NCI-H2081 (cell line): Measurements from ENCODE around the gene FAT4.

Experiments used
- DNase-seq, 2 experiments: peaks; one replicate each; lab custom pipeline; 2025; lab: John Stamatoyannopoulos, UW

FAT4 gene, protein sequence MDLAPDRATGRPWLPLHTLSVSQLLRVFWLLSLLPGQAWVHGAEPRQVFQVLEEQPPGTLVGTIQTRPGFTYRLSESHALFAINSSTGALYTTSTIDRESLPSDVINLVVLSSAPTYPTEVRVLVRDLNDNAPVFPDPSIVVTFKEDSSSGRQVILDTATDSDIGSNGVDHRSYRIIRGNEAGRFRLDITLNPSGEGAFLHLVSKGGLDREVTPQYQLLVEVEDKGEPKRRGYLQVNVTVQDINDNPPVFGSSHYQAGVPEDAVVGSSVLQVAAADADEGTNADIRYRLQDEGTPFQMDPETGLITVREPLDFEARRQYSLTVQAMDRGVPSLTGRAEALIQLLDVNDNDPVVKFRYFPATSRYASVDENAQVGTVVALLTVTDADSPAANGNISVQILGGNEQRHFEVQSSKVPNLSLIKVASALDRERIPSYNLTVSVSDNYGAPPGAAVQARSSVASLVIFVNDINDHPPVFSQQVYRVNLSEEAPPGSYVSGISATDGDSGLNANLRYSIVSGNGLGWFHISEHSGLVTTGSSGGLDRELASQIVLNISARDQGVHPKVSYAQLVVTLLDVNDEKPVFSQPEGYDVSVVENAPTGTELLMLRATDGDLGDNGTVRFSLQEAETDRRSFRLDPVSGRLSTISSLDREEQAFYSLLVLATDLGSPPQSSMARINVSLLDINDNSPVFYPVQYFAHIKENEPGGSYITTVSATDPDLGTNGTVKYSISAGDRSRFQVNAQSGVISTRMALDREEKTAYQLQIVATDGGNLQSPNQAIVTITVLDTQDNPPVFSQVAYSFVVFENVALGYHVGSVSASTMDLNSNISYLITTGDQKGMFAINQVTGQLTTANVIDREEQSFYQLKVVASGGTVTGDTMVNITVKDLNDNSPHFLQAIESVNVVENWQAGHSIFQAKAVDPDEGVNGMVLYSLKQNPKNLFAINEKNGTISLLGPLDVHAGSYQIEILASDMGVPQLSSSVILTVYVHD (N-terminal part only)

DNA sequence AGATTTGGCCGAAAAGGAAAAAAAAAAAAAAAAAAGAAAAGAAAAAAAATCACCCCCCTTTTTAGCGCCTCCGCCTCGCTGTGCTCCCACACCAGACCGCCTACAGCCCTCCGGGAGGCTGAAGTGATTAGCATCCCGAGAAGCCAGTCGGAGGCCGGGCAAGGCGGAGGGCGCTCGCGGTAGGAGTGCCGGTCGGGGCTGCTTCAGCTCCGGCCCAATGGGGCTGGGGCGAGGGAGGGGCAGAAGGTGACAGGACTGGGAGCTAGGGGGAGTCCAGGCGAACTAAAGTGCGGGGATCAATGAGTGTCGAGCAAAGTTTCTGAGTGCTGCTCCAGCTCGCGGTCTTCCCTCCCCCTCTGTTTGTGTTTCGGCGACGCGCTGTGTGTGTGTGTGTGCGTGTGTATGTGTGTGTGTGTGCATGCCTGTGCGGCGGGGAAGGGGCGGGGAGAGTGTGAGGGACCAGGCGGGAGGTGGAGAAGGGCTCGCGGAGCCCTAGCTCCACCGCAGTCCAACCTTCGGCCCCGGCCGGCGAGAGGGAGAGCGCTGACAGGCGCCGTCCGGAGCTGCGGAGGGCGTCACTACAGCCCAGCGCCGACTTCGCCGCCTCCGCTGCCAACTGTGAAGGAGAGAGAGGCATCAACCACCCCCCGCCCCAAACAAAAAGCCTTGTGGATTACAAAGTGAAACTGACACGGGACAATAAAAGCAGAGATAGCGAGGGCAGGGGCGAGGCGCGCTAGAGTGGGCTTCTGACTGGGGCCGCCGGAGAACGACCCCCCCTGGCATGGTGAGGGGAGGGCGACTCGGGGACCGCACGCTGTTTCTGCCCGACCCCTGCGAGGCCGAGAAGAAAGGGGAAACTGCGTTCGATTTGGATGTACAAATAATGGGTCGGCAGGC, at the start of gene FAT4:
Gene FAT4, plus strand, starts transcription at position 280 of the 900 bp plus-strand sequence. CDS start 1,457 bp downstream, outside the sequence.
- DNase-seq: peak; percentile 47 to 68

DNA sequence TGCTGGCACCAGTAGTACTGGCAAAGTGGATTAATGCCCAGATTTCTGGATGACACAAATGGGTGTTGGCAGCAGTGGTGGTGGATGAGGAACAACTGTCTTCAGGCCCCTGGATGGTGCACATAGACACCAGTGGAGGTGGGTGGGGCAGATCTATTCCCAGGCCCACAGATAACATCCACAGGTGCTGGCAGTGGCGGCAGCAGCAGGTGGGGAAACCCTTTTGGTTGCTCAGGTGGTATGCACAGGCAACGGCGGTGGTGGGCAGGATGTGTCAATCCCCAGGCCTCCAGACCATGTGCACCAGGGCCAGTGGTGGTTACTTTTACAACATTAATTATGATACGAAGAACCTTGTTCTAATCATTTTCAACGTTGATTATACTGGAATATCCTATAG, 48.9 kb upstream of the FAT4 start:
- no peak for DNase-seq

DNA sequence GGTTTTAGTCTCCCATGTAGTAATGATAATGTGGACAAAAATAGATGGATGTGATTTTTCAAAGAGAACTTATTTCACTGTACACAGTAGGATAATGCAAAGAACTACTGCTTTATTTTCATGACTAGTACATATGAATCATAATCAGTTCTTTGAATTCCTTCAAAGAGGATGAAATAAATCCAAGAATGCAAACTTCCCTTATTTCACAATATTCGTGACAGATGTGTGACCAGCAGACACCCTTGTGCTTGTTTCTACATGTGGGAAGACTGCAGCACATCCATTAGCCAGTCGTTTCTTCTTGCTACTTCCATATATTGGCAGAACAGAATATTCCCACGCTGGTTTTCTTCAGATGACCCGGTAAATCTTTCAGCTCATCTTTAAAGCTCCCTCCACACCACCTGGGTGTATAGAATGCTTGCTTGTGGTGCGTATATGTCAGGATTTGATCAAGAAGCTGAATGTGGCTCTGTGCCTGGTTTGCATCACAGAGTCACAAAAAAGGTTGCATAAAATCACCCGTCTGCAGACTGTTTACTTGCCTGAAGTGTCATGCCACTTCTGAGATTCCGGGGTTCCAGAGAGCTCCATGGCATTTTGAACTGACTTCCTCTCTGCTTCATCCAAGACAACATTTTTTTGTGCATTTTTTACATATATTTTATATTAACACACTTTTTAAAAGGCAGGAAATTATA, 47.7 kb upstream of the FAT4 start:
- DNase-seq: no peak

DNA sequence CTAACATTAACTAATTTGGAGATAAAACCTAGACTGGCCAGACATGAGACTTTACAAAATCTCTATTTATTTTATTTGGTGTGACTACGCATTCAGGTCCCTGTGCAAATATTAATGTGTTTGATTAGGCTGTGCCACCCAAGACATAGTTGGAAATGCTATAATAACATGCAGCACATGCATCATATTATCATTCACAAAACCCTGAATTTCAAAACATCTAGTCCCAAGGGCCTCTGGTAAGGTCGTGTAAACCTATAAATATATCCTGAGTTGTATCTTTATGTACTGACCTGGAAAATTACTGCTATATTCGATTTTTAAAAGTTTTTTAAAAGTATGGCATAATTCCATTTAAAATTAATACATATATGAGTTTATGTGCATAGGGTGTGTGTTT, 47.1 kb upstream of the FAT4 start:
- DNase-seq: no peak

DNA sequence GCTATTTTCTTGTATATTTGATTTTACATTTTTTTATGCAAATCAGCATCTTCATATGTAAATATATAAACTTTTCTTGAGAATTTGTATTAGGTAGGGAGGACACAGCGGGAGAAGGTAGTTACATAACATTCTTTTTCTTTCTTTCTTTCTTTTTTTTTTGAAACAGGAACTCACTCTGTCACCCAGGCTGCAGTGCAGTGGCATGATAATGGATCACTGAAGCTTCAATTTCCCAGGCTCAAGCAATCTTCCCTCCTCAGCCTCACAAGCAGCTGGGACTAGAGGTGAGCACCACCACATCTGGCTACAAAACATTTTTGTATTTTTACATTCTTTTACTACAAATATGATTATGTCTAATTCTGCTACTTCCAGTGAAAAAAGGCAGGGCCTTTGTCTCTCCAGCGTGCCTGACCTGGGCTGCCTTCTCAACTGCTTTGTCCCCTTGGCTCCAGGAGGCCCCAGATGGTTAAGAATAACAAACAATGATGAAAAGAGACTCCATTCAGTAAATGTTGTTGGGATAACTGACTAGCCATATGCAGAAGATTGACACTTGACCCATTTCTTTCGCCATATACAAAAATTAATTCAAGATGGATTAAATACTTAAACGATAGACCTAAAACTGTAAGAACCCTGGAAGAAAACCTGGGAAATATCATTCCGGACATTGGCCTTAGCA, 46.5 kb upstream of the FAT4 start:
- DNase-seq: no peak

DNA sequence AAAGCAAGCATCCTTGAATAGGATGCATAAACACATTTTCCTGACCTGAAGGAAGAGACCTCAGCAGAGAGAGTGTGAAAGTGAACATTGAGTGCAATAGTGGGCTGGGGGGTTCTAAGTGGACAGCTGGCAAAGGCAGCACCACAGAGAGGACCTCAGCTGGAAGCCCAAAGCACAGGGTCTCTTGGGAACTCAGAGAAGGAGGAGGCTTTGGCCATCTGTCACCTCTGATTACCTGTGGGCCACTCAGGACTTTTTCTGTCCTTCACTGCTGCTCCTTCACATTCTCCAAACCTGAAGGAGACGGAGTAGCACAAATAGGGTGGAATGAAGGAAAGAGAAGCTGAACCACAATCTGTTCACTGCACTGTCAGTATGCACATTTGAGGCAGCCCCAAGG, 37.9 kb upstream of the FAT4 start:
- no peak for DNase-seq

DNA sequence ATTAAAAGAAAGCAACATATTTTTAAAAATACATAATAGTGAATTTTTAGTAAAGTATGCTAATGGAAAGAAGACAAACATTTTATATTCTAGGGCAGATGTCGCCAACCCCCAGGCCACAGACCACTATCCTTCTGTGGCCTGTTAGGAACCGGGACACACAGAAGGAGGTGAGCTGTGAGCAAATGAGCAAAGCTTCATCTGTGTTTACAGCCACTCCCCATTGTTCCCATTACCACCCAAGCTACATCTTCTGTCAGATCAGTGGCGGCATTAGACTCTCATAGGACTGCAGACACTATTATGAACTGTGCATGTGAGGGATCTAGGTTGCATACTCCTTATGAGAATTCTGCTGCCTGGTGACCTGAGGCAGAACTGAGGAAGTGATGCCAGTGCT, 37.0 kb upstream of the FAT4 start:
- DNase-seq: no peak

DNA sequence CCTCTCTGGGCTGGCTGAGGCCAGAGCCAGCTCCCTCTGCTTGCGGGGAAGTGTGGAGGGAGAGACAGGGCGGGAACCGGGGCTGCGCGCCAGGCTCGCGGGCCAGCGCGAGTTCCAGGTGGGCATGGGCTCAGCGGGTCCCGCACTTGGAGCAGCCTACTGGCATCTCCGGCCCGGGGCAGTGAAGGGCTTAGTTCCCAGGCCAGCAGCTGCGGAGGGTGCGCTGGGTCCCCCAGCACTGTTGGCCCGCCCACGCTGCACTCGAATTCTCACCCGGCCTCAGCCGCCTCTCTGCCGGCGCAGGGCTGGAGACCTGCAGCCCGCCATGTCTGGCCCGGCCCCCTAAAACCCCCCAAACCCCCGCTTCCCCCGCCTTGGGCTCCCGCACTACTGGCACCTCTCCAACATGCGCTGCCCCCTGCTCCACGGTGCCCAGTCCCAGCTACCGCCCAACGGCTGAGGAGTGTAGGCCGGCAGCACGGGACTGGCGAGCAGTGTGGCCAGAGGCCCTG, 33.8 kb upstream of the FAT4 start:
- no peak for DNase-seq

DNA sequence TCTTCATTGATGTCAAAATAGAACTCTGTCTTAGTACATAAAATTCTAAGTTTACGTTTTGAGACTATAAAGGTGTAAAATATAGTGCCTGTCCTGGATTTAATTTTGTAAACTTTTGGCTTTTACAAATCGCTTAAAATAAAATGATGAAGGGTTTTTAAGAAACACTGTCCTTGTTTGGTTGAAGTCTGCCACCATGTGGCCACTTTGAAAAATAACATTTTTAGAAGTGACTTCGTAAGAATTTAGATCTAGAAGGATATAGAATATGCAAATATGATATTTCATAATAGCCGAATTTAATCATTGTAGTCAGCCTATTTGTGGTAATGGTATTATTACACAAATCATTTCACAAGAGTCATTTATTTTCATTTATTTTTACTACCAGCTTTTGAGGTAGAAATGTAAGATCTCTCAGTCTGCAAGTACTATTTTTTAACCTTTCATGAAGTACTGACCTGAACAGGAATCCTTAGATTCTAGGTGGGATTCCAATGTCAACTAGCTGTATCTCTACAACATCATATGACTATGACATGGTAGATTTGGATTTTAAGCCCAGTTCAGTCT, 31.0 kb upstream of the FAT4 start:
- no peak for DNase-seq

DNA sequence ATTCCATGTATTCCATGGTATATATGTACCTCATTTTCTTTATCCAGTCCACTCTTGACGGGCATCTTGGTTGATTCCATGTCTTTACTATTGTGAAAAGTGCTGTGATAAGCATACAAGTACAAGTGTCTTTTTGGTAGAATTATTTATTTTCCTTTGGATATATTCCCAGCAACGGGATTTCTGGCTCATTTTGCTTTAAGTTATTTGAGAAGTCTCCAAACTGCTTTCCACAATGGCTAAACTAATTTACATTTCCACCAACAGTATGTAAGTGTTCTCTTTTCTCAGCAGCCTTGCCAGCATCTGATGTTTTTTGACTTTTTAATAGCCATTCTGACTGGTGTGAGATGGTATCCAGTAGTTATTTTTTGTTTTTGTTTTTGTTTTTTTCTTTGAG, 17.6 kb upstream of the FAT4 start:
- DNase-seq: no peak

DNA sequence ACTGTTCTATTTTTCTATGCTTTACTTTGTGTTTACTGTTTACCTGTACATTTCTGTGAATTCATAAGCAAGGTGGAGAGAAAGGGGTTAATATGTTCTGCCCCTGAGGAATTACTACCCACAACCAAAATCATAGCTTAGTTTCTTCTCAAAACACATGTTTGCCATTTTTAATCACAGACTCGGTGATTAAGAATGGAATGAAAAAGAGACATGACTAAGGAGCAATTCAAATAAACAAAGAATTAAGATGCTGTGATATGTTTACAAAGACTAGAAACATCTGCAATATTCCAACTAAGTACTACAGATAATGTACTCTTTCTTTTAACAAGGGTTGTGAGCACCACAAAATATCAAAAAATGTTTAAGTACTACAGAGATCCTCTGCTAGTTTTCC, 11.7 kb upstream of the FAT4 start:
- DNase-seq: no peak

DNA sequence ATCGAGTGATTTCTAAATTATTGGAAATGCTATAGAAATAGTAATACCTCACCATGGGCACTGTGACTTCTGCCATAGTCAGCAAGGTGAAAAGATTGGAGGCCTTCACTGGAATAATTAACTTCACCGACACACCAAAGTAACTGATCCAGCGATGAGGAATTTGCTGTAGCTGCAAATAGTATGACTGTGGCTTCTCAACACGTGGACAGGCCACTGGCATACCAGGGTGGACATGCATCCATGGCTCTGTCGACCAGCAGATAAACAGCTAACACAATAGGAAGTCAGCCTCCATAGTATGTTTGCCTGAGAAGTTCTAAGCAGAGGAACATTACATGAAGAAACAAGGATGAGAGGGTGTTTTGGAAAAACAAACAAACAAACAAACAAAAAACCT, 10.9 kb upstream of the FAT4 start:
- DNase-seq: no peak

DNA sequence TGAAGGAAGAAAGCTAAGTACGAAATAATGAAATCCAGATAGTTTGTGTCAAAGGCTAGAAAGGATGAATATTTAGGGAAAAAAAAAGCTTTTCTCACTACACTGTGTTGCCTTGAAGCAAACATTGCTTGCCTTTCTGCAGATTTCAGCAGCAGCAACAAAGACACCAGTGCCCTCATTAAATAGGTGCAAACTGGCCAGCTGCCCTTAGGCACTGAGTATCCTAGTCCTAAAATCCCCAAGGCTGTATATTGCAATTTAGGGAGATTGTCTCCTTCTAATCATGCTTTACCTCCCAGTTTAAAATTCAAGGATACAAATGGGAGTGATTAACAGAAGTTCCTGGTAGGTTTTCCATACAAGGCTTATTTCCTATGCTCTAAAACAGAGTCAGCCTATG, 8.6 kb upstream of the FAT4 start:
- no peak for DNase-seq

DNA sequence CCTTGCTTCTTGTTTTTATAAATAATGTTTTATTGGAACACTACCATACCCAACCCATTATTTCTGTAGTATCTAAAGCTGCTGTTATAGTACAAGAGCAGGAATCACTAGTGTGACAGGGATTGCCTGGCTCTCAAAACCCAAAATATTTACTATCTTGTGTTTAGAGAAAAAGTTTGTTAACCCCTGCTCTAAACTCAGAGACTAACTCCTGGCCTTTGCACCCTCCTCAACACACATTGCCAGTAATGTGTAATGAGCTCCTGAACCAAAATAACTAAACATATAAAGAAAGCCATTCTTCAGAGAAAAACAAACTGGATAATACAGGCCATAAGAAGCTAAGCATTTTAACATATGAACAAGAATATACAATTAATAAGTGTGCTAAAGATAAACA, 8.2 kb upstream of the FAT4 start:
- DNase-seq: no peak

DNA sequence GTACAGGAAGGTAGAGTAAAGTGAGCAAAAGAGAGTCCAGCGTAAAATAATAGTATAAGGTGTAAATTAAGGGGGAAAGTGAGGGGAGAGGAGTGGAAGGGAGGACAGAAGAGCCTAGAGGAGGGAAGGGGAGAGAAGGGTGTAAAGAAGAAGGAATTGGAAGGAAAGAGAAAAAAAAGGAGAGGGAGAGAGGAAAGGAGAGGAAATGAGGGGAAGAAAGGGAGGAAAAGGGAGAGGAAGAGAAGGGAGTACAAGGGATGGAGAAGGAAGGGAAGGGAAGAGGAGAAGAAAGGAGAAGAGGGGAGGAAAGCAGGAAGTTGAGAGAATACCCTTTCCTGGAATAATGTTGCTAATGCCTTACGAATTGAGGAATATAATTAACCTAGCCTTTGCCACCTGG, 3.3 kb upstream of the FAT4 start:
- no peak for DNase-seq

DNA sequence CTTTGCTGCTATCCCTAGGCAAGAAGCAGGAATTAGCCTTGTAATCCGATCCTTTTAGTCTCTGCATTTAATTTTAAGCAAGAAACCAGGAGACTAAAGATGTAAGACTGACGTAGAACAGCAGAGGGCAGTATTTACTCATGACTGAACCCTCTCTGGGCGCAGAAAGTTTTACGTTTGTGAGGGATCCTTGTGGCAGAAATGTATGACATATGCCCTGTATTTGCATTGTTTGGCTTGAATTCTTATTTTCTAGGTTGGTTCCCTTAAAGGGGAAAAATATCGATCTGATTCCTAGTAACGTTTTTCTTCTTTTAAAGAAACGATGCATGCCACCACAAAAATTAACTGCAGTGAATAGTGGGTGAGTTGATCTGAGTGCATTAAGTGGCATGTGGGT, 1.3 kb upstream of the FAT4 start:
- DNase-seq: peak; percentile 65 to 75

DNA sequence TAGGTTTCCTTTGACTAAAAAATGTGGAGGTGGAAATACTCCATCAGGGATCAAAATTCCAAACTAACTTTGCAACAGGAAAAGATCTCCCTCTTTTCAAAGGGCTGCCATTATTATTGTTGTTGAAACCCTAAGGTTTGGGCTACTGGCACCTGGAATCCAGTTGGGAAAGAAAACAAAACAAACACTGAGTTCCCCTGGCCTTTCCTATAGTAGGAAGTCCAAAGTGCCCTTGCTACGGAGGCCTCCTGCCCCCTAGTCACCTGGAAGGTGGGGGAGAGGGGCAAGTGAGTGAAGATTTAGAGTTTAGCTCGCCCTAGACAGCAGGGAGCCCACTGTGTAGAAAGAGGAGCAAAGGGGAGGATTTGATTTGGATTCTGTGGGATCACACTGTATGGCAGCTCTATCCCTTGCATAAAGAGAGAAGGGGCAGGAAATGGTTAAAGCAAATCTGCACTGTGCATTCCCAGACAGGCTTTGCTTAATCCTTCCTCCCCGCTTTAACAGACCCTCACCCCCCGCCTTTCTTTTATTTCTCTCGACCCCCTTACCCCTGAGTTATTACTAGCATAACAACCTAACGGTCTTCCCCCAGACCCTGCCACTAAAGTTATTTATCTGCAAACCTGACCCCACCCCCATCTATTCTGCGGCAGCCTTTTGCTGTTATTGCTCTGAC, 627 bp upstream of the FAT4 start:
- no peak for DNase-seq

DNA sequence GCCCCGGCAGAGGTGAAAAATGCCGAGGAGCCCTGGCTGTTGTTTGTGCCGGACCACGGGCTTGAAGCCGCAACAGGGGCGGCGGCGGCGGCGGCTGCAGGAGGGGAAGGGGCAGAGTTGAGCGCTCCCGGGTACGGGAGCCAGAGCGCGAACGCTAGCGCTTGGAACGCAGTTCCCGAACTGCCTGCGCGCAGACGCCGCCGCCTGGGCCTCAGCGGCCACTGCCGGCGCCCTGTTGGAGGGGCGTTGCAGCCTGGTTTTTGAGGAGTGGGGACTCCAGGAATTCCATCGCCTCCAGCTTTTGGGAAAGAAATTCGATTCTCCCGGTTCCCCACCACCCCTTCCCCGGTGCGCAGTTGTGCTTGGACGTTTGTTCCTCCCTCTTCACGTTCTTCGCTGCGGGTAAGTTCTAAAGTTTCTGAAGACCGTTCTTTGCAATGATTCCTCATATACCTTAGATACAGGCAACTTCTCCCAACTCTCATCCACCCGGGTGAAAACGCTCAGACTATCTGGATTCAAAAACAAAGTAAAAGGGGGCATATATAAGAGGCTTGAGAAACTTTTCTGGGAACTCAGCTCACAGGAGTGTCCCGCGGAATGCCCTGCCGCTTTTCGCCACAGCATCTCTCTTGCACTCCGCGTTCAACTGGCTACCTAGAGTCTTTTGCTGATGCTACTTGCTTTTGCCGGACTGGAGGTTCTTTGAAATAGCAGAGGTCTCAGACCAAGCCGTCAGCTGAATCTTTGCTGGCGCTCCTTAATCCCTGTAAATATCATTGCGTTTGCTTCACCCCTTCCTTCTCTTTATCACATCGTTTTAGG, 1.0 kb downstream of the FAT4 start:
- DNase-seq: peak; percentile 27 to 41

DNA sequence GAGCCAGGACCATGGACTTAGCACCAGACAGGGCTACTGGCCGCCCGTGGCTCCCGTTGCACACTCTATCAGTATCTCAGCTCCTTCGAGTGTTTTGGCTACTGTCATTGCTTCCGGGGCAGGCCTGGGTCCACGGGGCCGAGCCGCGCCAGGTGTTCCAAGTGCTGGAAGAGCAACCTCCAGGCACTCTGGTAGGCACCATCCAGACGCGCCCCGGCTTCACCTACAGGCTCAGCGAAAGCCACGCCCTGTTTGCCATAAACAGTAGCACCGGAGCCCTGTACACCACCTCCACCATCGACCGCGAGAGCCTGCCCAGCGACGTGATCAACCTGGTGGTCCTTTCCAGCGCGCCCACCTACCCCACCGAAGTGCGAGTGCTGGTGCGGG, 1.6 kb downstream of the FAT4 start:
- DNase-seq: peak in 1 of 2 experiments; percentile 30
